ENCODE data around the gene CCNYL1. TPM values are rescaled to one million over a fixed set of nuclear protein-coding genes. Genes with fewer than 3 reads are reported as not detected.

CCNYL1 gene
- total and polyA plus RNA-seq, 10 donors = 4.7 to 22.8 (median 15.8) TPM

- intact Hi-C loops (cut with DNase I; ENCODE audit: low total_unique reads) = loop anchor here (10.0 kb wide), 1 partner anchor 300 kb away; no protein-coding TSS in a partner anchor
- Histone ChIP-seq H3K27ac (no peak overlapping the region), H3K9me3 (no peaks in the 10 kb centered on the region), H3K4me3 (no peak overlapping the region), H3K36me3 (peaks cover 2 to 84% (median 27%) of the 10 kb centered on the region in 6 donors), H3K4me1 (no peaks in the 10 kb centered on the region), H3K27me3 (replicated peaks in 1 of 7) (no peaks in the 10 kb centered on the region)
- no peak for DNase-seq
- TF ChIP-seq CTCF (IDR thresholded peaks at IDR 0.05 in 8 of 11, conservative IDR thresholded peaks at IDR 0.05 in 3 of 11) (no peak), POLR2AphosphoS5 (IDR thresholded peaks at IDR 0.05) (no peak), POLR2A (IDR thresholded peaks at IDR 0.05) (no peak)
- WGBS, 5 donors = 85 to 94% (median 89%) methylated on average over 11 of the region's 11 CpGs
Measured at GRCh38 chr2:207744451-207744850, 33.0 kb downstream of the CCNYL1 start.

GRCh38 chr2:207746131-207746530 is 34.7 kb downstream of the CCNYL1 start:
- TF ChIP-seq POLR2A (IDR thresholded peaks at IDR 0.05) (no peak), CTCF (IDR thresholded peaks at IDR 0.05 in 8 of 11, conservative IDR thresholded peaks at IDR 0.05 in 3 of 11) (peak; percentile 52 to 84 (median 78)), POLR2AphosphoS5 (IDR thresholded peaks at IDR 0.05) (no peak)
- intact Hi-C loops (cut with DNase I; ENCODE audit: low total_unique reads) = loop anchor here (10.0 kb wide), 1 partner anchor 299 kb away; no protein-coding TSS in a partner anchor

DNA sequence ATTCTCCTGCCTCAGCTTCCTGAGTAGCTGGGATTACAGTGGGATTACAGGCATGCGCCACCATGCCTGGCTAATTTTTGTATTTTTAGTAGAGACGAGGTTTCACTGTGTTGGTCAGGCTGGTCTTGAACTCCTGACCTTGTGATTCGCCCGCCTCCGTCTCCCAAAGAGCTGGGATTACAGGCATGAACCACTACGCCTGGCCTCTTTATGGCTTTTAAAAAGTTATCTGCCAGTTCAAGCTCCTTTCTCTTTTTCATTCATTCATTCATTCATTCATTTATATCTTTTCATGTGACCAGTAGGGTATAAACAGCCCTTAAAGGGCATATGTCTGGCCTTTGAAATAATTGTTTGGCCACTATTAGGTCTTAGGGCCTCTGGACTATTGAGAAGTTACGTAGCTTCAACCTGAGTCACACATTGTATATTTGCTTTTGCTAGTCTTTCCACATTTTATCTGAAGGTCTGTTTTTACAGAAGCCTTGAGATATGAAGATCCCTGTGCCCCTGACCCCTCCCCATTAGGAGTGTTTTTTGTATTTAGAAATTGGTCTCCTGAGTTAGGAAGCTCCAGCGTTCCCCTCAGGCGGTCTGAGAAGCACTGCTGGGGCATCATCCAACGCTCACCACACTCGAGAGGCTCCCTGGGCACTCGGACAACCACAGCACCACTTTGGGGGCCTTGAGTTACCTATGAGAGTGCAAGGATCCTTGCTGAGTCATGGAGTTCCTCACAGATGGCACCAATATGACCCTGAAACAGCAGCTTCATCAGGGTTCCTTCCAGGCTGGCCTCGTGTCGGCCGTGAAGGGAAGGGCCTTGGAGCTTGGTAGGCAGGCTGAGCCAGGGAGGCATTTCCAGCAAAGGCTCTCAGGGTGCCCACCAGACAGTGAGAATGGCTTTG is 36.5 kb downstream of the CCNYL1 start:
- Histone ChIP-seq H3K36me3 (peaks cover 2 to 84% (median 29%) of the 10 kb centered on the region in 6 donors), H3K4me3 (no peak overlapping the region), H3K4me1 (no peaks in the 10 kb centered on the region), H3K27ac (no peak overlapping the region), H3K27me3 (replicated peaks in 1 of 7) (no peaks in the 10 kb centered on the region), H3K9me3 (no peaks in the 10 kb centered on the region)
- intact Hi-C loops (cut with DNase I; ENCODE audit: low total_unique reads) = loop anchor here (10.0 kb wide), 1 partner anchor 297 kb away; no protein-coding TSS in a partner anchor
- no peak for TF ChIP-seq CTCF (IDR thresholded peaks at IDR 0.05 in 8 of 11, conservative IDR thresholded peaks at IDR 0.05 in 3 of 11)
- 82 to 95% (median 88%) methylated on average over 15 of the region's 15 CpGs for WGBS, 5 donors
- no peak for DNase-seq

More at GRCh38 chr2:207746131-207746530, 34.7 kb downstream of the CCNYL1 start:
- Histone ChIP-seq H3K27ac (no peak overlapping the region), H3K9me3 (no peaks in the 10 kb centered on the region), H3K4me1 (no peaks in the 10 kb centered on the region), H3K27me3 (replicated peaks in 1 of 7) (no peaks in the 10 kb centered on the region), H3K36me3 (peaks cover 2 to 83% (median 32%) of the 10 kb centered on the region in 6 donors), H3K4me3 (no peak overlapping the region)
- peak; percentile 79 for DNase-seq
- WGBS, 5 donors = 31 to 62% (median 43%) methylated on average over 1 of the region's 1 CpG

DNA sequence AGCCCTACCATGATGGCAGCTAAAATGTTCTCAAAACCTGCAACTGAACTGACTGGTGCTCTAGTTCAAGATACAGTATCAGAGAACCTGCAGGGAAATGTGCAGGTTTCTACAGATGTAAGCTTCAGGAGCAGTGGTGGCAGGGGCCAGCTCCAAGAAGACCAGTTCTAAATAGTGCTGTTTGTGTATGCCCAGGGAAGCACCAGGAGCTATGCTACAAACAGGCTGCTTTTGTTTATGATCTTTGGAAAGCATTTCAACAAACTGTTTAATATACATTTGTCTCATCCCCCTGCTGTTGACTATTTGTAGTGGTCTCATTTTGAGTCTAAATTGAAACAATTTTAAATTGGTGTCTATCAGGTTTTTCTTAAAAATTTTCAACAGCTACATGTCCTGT is 37.6 kb downstream of the CCNYL1 start:
- Histone ChIP-seq H3K4me3 (no peak overlapping the region), H3K27ac (no peak overlapping the region), H3K27me3 (replicated peaks in 1 of 7) (no peaks in the 10 kb centered on the region), H3K9me3 (no peaks in the 10 kb centered on the region), H3K36me3 (peaks cover 2 to 84% (median 29%) of the 10 kb centered on the region in 6 donors), H3K4me1 (no peaks in the 10 kb centered on the region)
- TF ChIP-seq POLR2A (IDR thresholded peaks at IDR 0.05) (no peak), POLR2AphosphoS5 (IDR thresholded peaks at IDR 0.05) (no peak), CTCF (IDR thresholded peaks at IDR 0.05 in 8 of 11, conservative IDR thresholded peaks at IDR 0.05 in 3 of 11) (no peak)
- intact Hi-C loops (cut with DNase I; ENCODE audit: low total_unique reads) = loop anchor here (10.0 kb wide), 1 partner anchor 296 kb away; no protein-coding TSS in a partner anchor
- DNase-seq = no peak

Data from spleen (tissue), 11 donors.